Stimulated activated CD8-positive, alpha-beta memory T cell treated with anti-CD3 and anti-CD28 coated beads, Interleukin-15, amount 100 ng/mL, for 1 hour (primary cell): Measurements from ENCODE around the gene IL1RAPL2.

Experiments used
- DNase-seq: peaks from one replicate; pipeline ENCODE4 v3.0.0-alpha.2; 2020; ENCODE audit warnings: low read depth

IL1RAPL2 gene

GRCh38 chrX:105269386-105269785 lies 703.4 kb downstream of the IL1RAPL2 start:
- DNase-seq: no peak

DNA sequence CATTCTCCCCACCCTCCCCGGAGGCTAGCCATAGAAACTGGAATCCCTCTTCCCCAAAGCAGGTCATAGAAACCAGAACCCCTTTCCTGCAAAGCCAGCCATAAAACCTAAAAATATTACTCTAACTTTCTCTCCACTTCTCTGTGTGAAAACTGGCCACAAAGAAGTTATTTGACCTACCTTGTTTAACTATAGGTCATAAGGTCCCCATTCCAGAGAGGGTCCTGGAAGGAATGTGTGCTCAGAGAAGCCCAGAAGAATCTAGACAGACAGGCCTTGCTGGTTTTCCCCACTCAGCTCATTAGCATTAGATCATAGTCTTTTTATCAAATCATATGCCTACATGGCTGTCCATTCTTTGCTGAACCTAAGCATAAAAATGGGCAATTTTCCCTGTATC lies 707.3 kb downstream of the IL1RAPL2 start:
- DNase-seq: no peak

GRCh38 chrX:105274091-105274490 lies 708.1 kb downstream of the IL1RAPL2 start:
- DNase-seq: no peak

DNA sequence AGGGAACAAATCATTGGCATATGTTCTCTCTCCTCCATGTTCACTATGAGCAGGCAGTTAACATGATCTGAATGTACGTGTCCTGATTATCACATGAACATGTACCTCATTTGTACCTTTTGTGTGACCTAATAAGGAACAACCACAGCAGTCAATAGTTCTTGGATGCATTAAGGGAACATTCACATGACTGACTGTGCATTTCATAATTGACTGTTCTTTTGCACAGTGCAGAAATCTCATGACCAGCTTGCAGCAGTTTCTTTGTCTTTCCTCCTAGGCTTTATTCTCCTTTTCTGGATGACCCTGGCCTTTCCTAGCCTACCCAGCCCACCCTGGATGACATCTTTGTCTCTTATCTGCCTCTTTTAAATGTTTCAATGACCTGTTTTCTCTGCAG lies 711.1 kb downstream of the IL1RAPL2 start:
- no peak for DNase-seq

GRCh38 chrX:105282077-105282476 lies 716.1 kb downstream of the IL1RAPL2 start:
- no peak for DNase-seq

DNA sequence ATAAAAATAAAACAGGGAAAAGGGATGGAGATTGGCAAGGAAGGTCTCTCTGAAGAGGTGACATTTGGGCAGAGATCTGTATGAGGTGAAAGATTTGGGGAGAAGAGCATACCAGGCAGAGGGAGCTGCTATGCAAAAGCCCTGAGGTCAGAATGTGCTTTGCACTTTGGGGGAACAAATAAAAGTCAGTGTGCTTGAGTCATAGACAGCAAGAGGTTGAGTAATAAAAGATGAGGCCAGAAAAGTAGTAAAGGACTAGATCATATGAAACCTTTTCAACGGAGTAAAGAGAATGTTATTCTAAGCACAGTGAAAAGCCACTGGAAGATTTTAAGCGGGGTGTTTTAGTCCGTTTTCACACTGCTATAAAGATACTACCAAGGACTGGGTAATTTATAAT lies 731.0 kb downstream of the IL1RAPL2 start:
- no peak for DNase-seq

DNA sequence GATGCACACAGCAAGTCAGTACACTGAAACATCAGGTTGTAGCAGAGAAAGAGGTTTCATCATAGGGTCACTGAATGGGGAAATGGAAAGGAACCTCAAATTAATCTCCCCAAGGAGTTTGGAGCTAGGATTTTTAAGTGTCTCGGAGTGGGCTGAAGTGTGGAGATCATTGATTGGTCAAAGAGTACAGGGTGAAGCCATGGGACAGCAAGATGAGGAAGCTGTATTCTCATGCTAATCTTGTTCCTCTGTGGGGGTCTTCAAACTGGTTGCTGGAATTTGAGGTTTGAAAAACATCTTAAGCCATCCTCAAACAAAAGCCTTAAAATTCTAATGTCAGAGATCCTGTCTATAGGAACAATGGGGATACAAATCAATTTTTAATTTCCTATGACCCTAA lies 733.3 kb downstream of the IL1RAPL2 start:
- no peak for DNase-seq

- no peak for DNase-seq
These were observed 736.2 kb downstream of the IL1RAPL2 start for GRCh38 chrX:105302246-105302645.

- no peak for DNase-seq
These were observed 741.8 kb downstream of the IL1RAPL2 start for GRCh38 chrX:105307762-105308161.

GRCh38 chrX:105313596-105313995 lies 747.6 kb downstream of the IL1RAPL2 start:
- DNase-seq: no peak

- no peak for DNase-seq
These were observed 748.5 kb downstream of the IL1RAPL2 start for GRCh38 chrX:105314458-105314857.

DNA sequence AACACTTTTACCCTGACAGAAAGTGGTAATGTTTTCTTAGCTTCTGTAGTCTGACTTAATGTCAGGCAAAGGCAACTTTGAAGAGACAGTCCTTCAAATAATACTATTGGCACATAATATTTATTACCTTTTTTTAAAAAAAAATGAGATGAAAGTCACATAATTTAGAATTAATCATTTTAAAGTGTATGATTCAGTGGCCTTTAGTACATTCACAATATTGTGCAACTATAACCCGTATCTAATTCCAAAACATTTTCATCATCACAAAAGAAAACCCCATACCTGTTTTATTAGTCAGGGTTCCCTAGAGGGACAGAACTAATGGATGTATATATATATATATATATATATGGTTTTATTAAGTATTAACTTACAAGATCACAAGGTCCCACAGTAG lies 749.2 kb downstream of the IL1RAPL2 start:
- DNase-seq: no peak

GRCh38 chrX:105317117-105317516 lies 751.1 kb downstream of the IL1RAPL2 start:
- no peak for DNase-seq

DNA sequence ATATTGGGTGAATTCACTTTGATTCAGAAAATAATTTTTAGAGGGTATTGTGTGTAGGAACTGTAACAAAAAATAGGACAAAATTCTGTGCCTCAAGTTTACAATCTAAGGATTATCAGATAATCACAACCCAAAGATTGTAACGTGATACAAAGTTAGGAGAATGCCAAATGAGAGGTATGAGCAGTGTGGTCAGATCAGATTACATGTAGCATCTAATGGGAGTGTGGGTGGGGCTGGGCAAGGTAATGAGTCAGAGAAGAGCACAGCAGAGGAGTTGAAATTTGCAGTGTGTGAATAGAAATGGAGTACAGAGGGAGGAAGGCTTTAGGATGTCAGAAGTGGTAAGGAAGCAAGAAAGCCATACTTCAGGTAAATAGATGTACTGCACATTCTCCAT lies 757.9 kb downstream of the IL1RAPL2 start:
- no peak for DNase-seq

GRCh38 chrX:105328773-105329172 lies 762.8 kb downstream of the IL1RAPL2 start:
- DNase-seq: no peak

DNA sequence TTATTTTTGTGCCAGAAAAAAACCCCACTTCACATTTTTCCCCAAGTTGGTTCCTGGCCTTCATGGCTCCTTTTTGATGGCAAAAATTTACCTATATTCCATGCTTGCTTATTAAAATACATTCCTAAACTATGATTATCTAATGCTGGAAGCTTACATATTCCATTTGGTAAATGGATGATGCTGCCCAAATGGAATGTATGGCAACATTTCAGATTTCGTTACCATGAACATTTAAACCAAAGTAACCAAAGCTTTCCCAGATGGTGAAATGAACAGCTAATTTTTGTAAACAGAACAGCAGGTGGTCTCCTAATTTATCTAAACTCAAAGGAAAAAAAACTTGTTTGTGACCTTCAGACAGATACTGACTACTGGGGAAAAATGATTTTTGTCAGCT lies 765.2 kb downstream of the IL1RAPL2 start:
- no peak for DNase-seq

DNA sequence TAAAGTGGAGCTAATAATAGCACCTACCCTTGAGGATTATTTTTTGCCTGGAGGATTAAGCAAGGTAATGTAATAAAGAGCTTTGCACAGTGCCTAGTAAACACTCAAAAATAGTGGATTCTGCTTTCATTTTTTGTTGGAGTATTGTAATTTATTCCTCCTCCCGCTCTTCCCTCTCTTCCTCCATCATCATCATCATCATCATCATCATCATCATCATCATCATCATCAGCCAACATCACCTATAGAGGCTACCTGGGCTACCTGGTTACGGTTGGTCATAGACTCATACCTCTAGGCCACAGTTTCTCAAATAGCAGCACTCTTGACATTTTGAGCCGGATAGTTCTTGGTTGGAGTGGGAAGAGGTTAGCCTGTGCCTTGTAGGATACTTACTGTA lies 781.4 kb downstream of the IL1RAPL2 start:
- no peak for DNase-seq

DNA sequence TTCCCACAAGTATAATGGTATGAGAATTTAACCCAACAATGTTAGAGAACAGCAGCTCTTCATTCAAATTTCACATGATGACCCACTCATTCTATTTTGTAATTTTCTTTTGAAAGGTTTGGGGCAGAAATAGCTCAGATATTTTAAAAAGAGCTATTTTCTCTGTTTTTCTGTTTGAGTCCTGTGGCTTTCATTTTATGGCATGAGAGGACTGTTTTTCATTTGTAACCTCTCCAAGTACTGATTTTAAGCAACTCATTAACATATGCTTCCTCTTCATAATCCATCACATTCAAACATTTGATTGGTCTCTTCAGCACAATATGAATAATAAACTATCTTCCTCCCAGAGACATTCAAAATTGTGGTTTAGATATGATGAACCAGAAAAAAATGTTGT lies 783.5 kb downstream of the IL1RAPL2 start:
- no peak for DNase-seq

GRCh38 chrX:105375816-105376215 lies 809.8 kb downstream of the IL1RAPL2 start:
- DNase-seq: no peak

DNA sequence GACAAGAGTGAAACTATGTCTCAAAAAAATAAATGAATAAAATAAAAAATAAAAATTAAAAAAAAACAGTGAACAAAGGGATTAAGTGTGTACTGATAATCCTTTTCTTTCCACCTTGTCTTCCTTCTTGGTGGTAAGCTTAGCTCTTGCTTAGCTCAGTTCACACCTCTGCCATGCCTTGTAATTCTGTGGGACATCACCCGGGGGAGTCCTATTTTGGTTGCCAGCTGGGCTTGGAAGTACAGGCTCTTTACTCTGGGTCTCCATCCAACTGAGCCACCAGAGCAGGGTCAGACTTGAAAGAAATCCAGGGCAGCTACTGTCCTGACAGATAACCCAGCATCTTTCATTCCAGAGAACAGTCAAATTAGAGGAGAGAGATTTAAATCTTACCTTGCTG lies 858.7 kb downstream of the IL1RAPL2 start:
- no peak for DNase-seq

- no peak for DNase-seq
These were observed 885.4 kb downstream of the IL1RAPL2 start for GRCh38 chrX:105451401-105451800.

DNA sequence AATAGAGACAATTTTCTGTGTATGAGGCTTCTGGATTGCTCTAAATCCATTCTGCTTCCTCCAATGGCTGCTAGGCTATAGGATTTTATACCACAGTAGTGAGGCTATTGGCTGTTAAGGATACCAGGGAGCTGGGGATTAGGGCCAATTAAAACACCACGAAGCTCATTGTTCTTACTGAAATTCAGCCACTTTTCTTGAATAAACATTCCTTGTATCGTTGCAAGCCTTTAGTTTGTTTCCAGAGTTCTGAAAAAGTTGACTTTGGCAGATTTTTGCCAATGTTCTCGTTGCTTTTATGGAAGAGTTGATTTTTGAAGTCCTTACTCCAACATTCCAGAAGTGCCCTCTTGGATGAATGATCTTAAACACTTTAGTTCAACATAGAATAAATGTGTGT lies 892.8 kb downstream of the IL1RAPL2 start:
- DNase-seq: no peak

DNA sequence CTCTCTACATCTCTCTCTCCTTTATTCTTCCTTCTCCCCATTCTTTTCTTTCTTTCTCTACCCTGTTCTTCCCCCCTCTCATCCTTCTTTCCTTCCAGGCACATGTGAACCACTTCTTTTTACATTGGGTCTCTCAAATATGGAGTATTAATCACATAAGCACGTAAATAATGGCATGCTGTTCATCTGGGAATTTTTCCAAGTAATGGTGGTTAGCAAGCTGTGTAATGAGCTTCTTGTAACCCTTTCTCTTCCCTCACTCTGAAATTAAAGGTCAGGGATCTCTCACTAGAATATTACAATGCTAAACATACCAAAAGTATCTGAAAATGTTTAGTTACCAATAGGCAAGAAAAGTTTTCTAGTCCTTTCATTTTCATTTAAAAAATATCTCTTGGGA lies 894.4 kb downstream of the IL1RAPL2 start:
- no peak for DNase-seq

DNA sequence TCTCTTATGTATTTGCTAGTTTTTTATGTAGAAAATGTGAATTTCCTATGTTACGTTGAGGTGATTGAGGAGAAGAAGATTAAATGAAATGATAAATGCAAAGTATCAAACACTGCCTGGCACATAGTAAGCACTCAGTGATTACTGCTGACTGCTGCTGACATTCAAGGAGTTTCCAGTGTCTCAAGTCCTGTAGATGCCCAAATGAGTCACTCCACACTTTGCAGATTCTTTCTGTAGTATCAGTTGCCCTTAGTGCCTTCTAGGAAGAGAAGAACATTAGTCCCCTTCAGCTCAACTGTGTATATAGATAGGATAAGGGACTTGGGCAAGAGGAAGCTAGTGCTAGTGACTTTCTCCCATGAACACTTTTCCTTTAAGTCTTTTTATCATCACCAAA lies 895.0 kb downstream of the IL1RAPL2 start:
- DNase-seq: no peak

DNA sequence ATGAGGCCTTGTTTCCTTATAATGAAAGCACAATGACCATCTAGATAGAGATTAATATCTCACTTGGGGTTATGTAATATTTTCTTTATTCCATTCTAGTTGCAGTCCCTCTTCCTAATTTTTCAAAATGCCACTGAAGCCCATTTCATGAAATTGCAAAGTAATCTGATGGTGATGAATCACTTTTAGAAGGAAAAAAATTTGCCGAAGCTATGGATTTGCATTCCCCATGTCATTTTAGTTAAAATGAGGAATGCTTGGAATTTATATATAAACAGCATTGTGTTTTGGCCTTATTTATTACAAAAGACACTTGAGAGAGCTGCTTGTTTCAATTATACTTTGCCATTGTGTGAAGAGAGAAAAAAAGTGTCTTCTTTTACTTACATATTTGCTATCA lies 896.2 kb downstream of the IL1RAPL2 start:
- DNase-seq: no peak
